ENCODE data around the gene ZKSCAN5. TPM values are rescaled to one million over a fixed set of nuclear protein-coding genes. Genes with fewer than 3 reads are reported as not detected.
"Not testable (repeated sequence)": the region's sequence is repeated elsewhere in the genome, so short reads cannot be mapped to it uniquely, and the experiment has no call there.

Gene ZKSCAN5
- total and polyA plus RNA-seq, 4 donors, result 14.6 to 17.3 (median 14.9) TPM

- Histone ChIP-seq H3K4me1 (ENCODE audit: control insufficient read depth, insufficient read depth, low read length) (peaks cover 21% of the 10 kb centered on the region), H3K27ac (ENCODE audit: low read depth, low read length) (peak within 1 kb of the TSS; percentile 98), H3K36me3 (ENCODE audit: control insufficient read depth, insufficient read depth, low read length) (peaks cover 35% of the 10 kb centered on the region), H3K27me3 (ENCODE audit: control insufficient read depth, insufficient read depth, low read length) (no peaks in the 10 kb centered on the region), H3K4me3 (ENCODE audit: low read depth, low read length) (peak within 1 kb of the TSS; percentile 98), H3K9me3 (ENCODE audit: control insufficient read depth, insufficient read depth, low read length) (no peaks in the 10 kb centered on the region)
- WGBS (ENCODE audit: insufficient coverage), result 0% methylated on average over 73 of the region's 73 CpGs
- DNase-seq (ENCODE audit: low read depth in 4 of 6, low spot score in 6 of 6), result peak; percentile 88 to 99 (median 93)
Observed at GRCh38 chr7:99558306-99559174, 54.1 kb downstream of the ZKSCAN5 start, which contains the start of gene ZNF655. Gene ZNF655, plus strand, starts transcription at chr7:99558642. Its CDS starts 1,918 bp downstream, at chr7:99560560.

GRCh38 chr7:99559175-99559915, 54.9 kb downstream of the ZKSCAN5 start:
- H3K27ac ChIP-seq (ENCODE audit: low read depth, low read length), result peak overlapping the region; percentile 98
- H3K27me3 ChIP-seq (ENCODE audit: control insufficient read depth, insufficient read depth, low read length), result no peaks in the 10 kb centered on the region
- peaks cover 21% of the 10 kb centered on the region for H3K4me1 ChIP-seq (ENCODE audit: control insufficient read depth, insufficient read depth, low read length)
- peak overlapping the region; percentile 98 for H3K4me3 ChIP-seq (ENCODE audit: low read depth, low read length)
- no peak for DNase-seq (ENCODE audit: low read depth in 4 of 6, low spot score in 6 of 6)
- whole genome bisulfite sequencing (ENCODE audit: insufficient coverage), result 7% methylated on average over 21 of the region's 31 CpGs
- H3K36me3 ChIP-seq (ENCODE audit: control insufficient read depth, insufficient read depth, low read length), result peaks cover 38% of the 10 kb centered on the region
- H3K9me3 ChIP-seq (ENCODE audit: control insufficient read depth, insufficient read depth, low read length), result no peaks in the 10 kb centered on the region

DNA sequence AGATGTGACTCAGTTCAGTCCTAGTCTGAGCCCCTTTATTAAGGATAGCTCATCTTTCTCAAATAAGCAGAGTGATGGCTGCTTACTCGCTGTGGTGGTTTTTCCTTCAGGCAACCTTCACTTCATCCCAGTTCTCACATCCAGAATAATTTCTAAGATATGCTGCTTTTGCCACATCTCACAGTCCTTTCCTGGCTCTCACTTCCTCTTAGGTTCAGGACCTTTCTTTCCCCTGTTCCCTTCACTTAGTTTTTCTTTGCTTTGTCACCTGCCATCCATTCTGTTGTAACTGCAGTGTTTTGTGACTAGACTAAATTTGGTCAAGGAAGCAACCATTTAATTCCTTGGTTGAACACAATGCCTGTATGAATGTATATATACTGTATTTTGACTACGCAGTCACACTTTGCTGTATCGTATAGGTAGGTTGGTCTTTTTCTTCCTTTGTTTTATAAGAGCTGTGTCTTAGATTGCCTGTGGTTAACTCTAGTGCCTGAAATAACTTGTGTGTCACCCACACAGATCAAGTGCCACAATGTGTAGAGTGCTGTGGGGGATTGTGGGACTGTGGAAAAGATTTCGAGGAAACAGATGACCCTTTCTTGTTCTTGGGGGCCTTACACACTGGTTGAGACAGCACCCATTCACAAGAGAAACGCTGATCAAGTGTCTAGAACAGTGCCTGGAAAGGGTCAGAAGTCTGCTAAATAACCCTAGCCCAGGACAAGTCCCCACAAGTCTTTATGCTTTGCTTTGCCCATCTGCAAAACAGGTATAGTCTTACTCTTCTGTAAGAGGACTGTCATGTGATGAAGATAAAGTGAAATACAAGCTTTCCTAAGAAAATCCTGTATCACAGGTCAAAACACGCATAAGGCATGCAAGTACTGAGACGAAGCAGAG, 56.6 kb downstream of the ZKSCAN5 start:
- peaks cover 21% of the 10 kb centered on the region for H3K4me1 ChIP-seq (ENCODE audit: control insufficient read depth, insufficient read depth, low read length)
- peaks cover 42% of the 10 kb centered on the region for H3K36me3 ChIP-seq (ENCODE audit: control insufficient read depth, insufficient read depth, low read length)
- WGBS (ENCODE audit: insufficient coverage), result 81% methylated on average over 2 of the region's 7 CpGs
- no peaks in the 10 kb centered on the region for H3K27me3 ChIP-seq (ENCODE audit: control insufficient read depth, insufficient read depth, low read length)
- H3K4me3 ChIP-seq (ENCODE audit: low read depth, low read length), result no peak overlapping the region
- no peaks in the 10 kb centered on the region for H3K9me3 ChIP-seq (ENCODE audit: control insufficient read depth, insufficient read depth, low read length)
- no peak overlapping the region for H3K27ac ChIP-seq (ENCODE audit: low read depth, low read length)
- no peak for DNase-seq (ENCODE audit: low read depth in 4 of 6, low spot score in 6 of 6)

GRCh38 chr7:99561737-99562051, 57.2 kb downstream of the ZKSCAN5 start:
- Histone ChIP-seq H3K36me3 (ENCODE audit: control insufficient read depth, insufficient read depth, low read length) (peaks cover 41% of the 10 kb centered on the region), H3K27ac (ENCODE audit: low read depth, low read length) (no peak overlapping the region), H3K4me1 (ENCODE audit: control insufficient read depth, insufficient read depth, low read length) (peaks cover 21% of the 10 kb centered on the region), H3K4me3 (ENCODE audit: low read depth, low read length) (no peak overlapping the region), H3K9me3 (ENCODE audit: control insufficient read depth, insufficient read depth, low read length) (no peaks in the 10 kb centered on the region), H3K27me3 (ENCODE audit: control insufficient read depth, insufficient read depth, low read length) (no peaks in the 10 kb centered on the region)
- 100% methylated on average over 2 of the region's 2 CpGs for WGBS (ENCODE audit: insufficient coverage)
- DNase-seq (ENCODE audit: low read depth in 4 of 6, low spot score in 6 of 6), result no peak

DNA sequence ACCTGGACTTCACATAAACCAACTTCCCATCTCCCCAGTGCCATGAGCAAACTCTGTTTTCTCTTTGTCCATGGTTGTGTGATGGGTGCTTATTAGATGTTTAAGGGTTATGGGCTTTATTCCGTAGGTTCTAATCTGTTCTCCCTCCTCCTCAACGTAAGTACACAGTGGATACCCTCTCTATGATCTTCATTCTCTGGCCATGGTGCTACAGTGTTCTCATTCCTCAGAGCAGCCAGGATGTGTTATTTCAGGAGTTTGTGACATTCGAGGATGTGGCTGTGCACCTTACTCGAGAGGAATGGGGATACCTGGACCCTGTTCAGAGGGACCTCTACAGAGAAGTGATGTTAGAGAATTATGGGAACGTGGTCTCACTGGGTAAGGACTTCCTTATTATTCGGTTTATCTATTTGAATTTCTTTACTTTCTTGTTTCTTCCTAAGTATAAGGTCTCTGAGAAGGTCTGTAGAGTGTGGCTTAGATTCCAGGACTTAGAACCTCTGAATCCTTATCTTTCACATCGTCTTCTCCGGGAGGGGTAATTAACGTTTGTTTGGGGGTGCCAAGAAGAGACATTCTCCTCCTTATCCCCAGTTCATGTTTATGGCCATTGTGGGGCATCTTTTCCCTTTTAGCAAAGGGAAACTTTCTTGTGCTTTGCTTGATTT, 57.8 kb downstream of the ZKSCAN5 start:
- Histone ChIP-seq H3K9me3 (ENCODE audit: control insufficient read depth, insufficient read depth, low read length) (no peaks in the 10 kb centered on the region), H3K4me3 (ENCODE audit: low read depth, low read length) (no peak overlapping the region), H3K27ac (ENCODE audit: low read depth, low read length) (no peak overlapping the region), H3K27me3 (ENCODE audit: control insufficient read depth, insufficient read depth, low read length) (no peaks in the 10 kb centered on the region), H3K4me1 (ENCODE audit: control insufficient read depth, insufficient read depth, low read length) (peaks cover 15% of the 10 kb centered on the region), H3K36me3 (ENCODE audit: control insufficient read depth, insufficient read depth, low read length) (peaks cover 43% of the 10 kb centered on the region)
- DNase-seq (ENCODE audit: low read depth in 4 of 6, low spot score in 6 of 6), result no peak
- WGBS (ENCODE audit: insufficient coverage), result no CpG with 5 or more reads among the region's 9 CpGs

- H3K36me3 ChIP-seq (ENCODE audit: control insufficient read depth, insufficient read depth, low read length), result peaks cover 44% of the 10 kb centered on the region
- no peak overlapping the region for H3K27ac ChIP-seq (ENCODE audit: low read depth, low read length)
- DNase-seq (ENCODE audit: low read depth in 4 of 6, low spot score in 6 of 6), result no peak
- H3K4me1 ChIP-seq (ENCODE audit: control insufficient read depth, insufficient read depth, low read length), result peaks cover 15% of the 10 kb centered on the region
- H3K4me3 ChIP-seq (ENCODE audit: low read depth, low read length), result no peak overlapping the region
- H3K9me3 ChIP-seq (ENCODE audit: control insufficient read depth, insufficient read depth, low read length), result no peaks in the 10 kb centered on the region
- 100% methylated on average over 1 of the region's 2 CpGs for WGBS (ENCODE audit: insufficient coverage)
- H3K27me3 ChIP-seq (ENCODE audit: control insufficient read depth, insufficient read depth, low read length), result no peaks in the 10 kb centered on the region
Observed at GRCh38 chr7:99562832-99563231, 58.4 kb downstream of the ZKSCAN5 start.

DNA sequence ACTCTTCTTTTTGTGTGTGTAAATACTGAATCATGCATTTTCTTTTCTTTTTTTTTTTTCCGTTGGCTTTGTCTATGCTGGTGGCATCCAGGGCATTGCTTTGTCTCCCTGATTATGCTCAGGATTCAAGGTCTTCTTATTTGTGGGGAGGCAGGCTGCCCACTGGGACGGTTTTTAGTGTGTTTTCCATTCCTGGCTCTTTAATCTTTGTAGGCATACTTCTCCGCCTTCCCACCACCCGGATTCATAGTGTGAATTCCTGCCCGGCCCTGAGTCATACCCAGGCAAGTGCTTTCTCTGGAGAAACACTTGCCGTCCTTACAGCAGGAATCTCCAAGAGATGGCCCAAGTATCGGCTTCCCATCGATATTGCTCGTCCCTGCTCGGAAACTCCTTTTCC, 59.2 kb downstream of the ZKSCAN5 start:
- no peaks in the 10 kb centered on the region for H3K27me3 ChIP-seq (ENCODE audit: control insufficient read depth, insufficient read depth, low read length)
- 94% methylated on average over 5 of the region's 10 CpGs for WGBS (ENCODE audit: insufficient coverage)
- H3K36me3 ChIP-seq (ENCODE audit: control insufficient read depth, insufficient read depth, low read length), result peaks cover 49% of the 10 kb centered on the region
- no peak for DNase-seq (ENCODE audit: low read depth in 4 of 6, low spot score in 6 of 6)
- H3K9me3 ChIP-seq (ENCODE audit: control insufficient read depth, insufficient read depth, low read length), result no peaks in the 10 kb centered on the region
- no peak overlapping the region for H3K4me3 ChIP-seq (ENCODE audit: low read depth, low read length)
- peaks cover 15% of the 10 kb centered on the region for H3K4me1 ChIP-seq (ENCODE audit: control insufficient read depth, insufficient read depth, low read length)
- no peak overlapping the region for H3K27ac ChIP-seq (ENCODE audit: low read depth, low read length)

DNA sequence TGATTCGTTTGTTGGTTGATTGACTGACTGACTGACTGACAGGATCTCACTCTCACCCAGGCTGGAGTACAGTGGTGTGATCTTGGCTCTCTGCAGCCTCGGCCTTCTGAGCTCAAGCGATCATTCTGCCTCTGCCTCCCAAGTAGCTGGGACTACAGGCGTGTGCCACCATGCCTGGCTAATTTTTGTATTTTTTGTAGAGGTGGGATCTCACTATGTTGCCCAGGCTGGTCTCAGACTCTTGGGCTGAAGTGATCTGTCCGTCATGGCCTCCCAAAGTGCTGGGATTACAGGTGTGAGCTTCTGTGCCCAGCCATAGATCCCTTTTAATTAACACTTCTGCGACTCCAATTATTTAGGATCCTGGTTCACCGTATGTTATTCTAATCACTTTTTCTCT, 64.3 kb downstream of the ZKSCAN5 start:
- H3K4me3 ChIP-seq (ENCODE audit: low read depth, low read length); H3K27me3 ChIP-seq (ENCODE audit: control insufficient read depth, insufficient read depth, low read length); H3K27ac ChIP-seq (ENCODE audit: low read depth, low read length); H3K9me3 ChIP-seq (ENCODE audit: control insufficient read depth, insufficient read depth, low read length); DNase-seq (ENCODE audit: low read depth in 4 of 6, low spot score in 6 of 6); H3K4me1 ChIP-seq (ENCODE audit: control insufficient read depth, insufficient read depth, low read length): not testable (repeated sequence)
- WGBS (ENCODE audit: insufficient coverage), result 90% methylated on average over 4 of the region's 7 CpGs
- H3K36me3 ChIP-seq (ENCODE audit: control insufficient read depth, insufficient read depth, low read length), result peaks cover 24% of the 10 kb centered on the region

- H3K9me3 ChIP-seq (ENCODE audit: control insufficient read depth, insufficient read depth, low read length), result no peaks in the 10 kb centered on the region
- no peak overlapping the region for H3K4me3 ChIP-seq (ENCODE audit: low read depth, low read length)
- 92% methylated on average over 2 of the region's 3 CpGs for WGBS (ENCODE audit: insufficient coverage)
- no peak for DNase-seq (ENCODE audit: low read depth in 4 of 6, low spot score in 6 of 6)
- H3K36me3 ChIP-seq (ENCODE audit: control insufficient read depth, insufficient read depth, low read length), result peaks cover 16% of the 10 kb centered on the region
- no peaks in the 10 kb centered on the region for H3K4me1 ChIP-seq (ENCODE audit: control insufficient read depth, insufficient read depth, low read length)
- no peak overlapping the region for H3K27ac ChIP-seq (ENCODE audit: low read depth, low read length)
- no peaks in the 10 kb centered on the region for H3K27me3 ChIP-seq (ENCODE audit: control insufficient read depth, insufficient read depth, low read length)
Observed at GRCh38 chr7:99571768-99572167, 67.3 kb downstream of the ZKSCAN5 start.
